ENCODE results near the gene AVPI1. TPM values are rescaled to one million over a fixed set of nuclear protein-coding genes. Genes with fewer than 3 reads are reported as not detected.

The AVPI1 gene
- polyA plus RNA-seq, 1 donor (not counting 4 experiments of a cell fraction or from before 2014, with no cell fraction given), result 48.8 TPM

DNA sequence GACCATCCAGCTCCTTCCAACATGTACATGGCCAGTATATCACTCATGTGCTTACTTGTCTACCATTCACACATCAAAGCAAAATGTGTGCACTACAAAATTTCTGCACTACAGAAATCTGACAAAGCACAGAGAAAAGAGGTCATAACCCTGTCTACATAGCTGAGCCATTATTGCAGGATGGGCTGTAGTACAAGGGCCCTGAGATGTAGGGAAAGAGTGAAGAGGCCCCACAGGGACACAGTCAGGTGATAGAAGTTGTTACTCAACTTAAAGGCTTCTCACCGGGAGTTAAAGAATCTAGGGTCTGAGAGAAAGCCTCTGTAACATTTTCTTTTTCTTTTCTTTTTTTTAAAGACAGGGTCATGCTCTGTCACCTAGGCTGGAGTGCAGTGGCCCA, 17.5 kb downstream of the AVPI1 start:
- H4K20me1 ChIP-seq (ENCODE audit: control insufficient read depth, extremely low read depth, insufficient read depth, low read length), result no peaks in the 10 kb centered on the region
- TF ChIP-seq, protein P1, sequence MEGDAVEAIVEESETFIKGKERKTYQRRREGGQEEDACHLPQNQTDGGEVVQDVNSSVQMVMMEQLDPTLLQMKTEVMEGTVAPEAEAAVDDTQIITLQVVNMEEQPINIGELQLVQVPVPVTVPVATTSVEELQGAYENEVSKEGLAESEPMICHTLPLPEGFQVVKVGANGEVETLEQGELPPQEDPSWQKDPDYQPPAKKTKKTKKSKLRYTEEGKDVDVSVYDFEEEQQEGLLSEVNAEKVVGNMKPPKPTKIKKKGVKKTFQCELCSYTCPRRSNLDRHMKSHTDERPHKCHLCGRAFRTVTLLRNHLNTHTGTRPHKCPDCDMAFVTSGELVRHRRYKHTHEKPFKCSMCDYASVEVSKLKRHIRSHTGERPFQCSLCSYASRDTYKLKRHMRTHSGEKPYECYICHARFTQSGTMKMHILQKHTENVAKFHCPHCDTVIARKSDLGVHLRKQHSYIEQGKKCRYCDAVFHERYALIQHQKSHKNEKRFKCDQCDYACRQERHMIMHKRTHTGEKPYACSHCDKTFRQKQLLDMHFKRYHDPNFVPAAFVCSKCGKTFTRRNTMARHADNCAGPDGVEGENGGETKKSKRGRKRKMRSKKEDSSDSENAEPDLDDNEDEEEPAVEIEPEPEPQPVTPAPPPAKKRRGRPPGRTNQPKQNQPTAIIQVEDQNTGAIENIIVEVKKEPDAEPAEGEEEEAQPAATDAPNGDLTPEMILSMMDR (optimal IDR thresholded peaks at IDR 0.05 in 1 of 3, IDR thresholded peaks at IDR 0.05 in 1 of 3, conservative IDR thresholded peaks at IDR 0.05 in 1 of 3; ENCODE audit: extremely low read depth in 1 of 3, insufficient read depth in 2 of 3, low read length in 3 of 3), result no peak
- no peak for TF ChIP-seq EZH2 (IDR thresholded peaks at IDR 0.05; ENCODE audit: low read length)
- H3K27ac ChIP-seq (ENCODE audit: control insufficient read depth, insufficient read depth, low read length), result no peak overlapping the region
- FAIRE-seq (no peak), DNase-seq (ENCODE audit: low read depth, low spot score) (no peak)
- H3K4me3 ChIP-seq (ENCODE audit: control insufficient read depth in 2 of 3, extremely low read depth in 1 of 3, insufficient read depth in 2 of 3, low read depth in 1 of 3, low read length in 3 of 3), result no peak overlapping the region
- H3K4me2 ChIP-seq (ENCODE audit: control insufficient read depth, extremely low read depth, insufficient read depth, low read depth, low read length), result no peak overlapping the region
- no peaks in the 10 kb centered on the region for H3K9me3 ChIP-seq (ENCODE audit: control insufficient read depth, low read depth, low read length)
- no peak overlapping the region for H3K9ac ChIP-seq (ENCODE audit: control insufficient read depth, extremely low read depth, insufficient read depth, low read length)
- no peaks in the 10 kb centered on the region for H3K9me1 ChIP-seq (ENCODE audit: control insufficient read depth, extremely low read depth, insufficient read depth, low read length)
- no peaks in the 10 kb centered on the region for H3K79me2 ChIP-seq (ENCODE audit: control insufficient read depth, insufficient read depth, low read length)
- H2AFZ ChIP-seq (ENCODE audit: control insufficient read depth, low read length), result no peak overlapping the region
- no peaks in the 10 kb centered on the region for H3K4me1 ChIP-seq (ENCODE audit: control insufficient read depth, extremely low read depth, insufficient read depth, low read length)
- dilution Hi-C loops (cut with MboI; ENCODE audit: extremely low pct_ligation_motif_present, low sequenced_read_pairs), result no loop called here
- H3K36me3 ChIP-seq (ENCODE audit: control insufficient read depth in 2 of 2, extremely low read depth in 1 of 2, insufficient read depth in 2 of 2, low read length in 2 of 2), result peaks cover 35 to 36% of the 10 kb centered on the region in 2 experiments
- H3K27me3 ChIP-seq (ENCODE audit: control insufficient read depth, extremely low read depth, insufficient read depth, low read length), result no peaks in the 10 kb centered on the region

DNA sequence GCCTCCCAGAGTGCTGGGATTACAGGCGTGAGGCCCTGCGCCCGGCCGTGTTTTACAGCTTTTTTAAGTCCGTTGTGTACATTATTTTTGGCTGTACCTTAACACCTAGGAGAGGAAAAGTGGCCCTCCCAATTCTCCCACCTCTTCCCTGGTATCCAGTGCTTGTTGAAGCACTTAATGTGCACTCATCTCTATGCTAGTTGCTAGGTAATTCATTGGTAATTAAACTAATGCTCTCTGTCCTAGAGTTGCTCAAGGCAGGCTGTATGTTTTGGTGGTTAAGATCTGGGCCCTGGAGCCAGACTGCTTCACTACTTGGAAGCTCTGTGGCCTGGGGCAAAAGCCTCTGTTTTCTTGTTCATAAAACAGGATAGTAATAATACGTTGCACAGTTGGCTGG, 19.6 kb downstream of the AVPI1 start:
- Histone ChIP-seq H3K9me1 (ENCODE audit: control insufficient read depth, extremely low read depth, insufficient read depth, low read length) (no peaks in the 10 kb centered on the region), H3K27ac (ENCODE audit: control insufficient read depth, insufficient read depth, low read length) (no peak overlapping the region), H3K4me1 (ENCODE audit: control insufficient read depth, extremely low read depth, insufficient read depth, low read length) (no peaks in the 10 kb centered on the region), H2AFZ (ENCODE audit: control insufficient read depth, low read length) (no peak overlapping the region), H4K20me1 (ENCODE audit: control insufficient read depth, extremely low read depth, insufficient read depth, low read length) (peaks cover under 1% of the 10 kb centered on the region), H3K4me2 (ENCODE audit: control insufficient read depth, extremely low read depth, insufficient read depth, low read depth, low read length) (no peak overlapping the region), H3K36me3 (ENCODE audit: control insufficient read depth in 2 of 2, extremely low read depth in 1 of 2, insufficient read depth in 2 of 2, low read length in 2 of 2) (peaks cover 40 to 41% of the 10 kb centered on the region in 2 experiments), H3K27me3 (ENCODE audit: control insufficient read depth, extremely low read depth, insufficient read depth, low read length) (no peaks in the 10 kb centered on the region), H3K4me3 (ENCODE audit: control insufficient read depth in 2 of 3, extremely low read depth in 1 of 3, insufficient read depth in 2 of 3, low read depth in 1 of 3, low read length in 3 of 3) (no peak overlapping the region), H3K9ac (ENCODE audit: control insufficient read depth, extremely low read depth, insufficient read depth, low read length) (no peak overlapping the region), H3K9me3 (ENCODE audit: control insufficient read depth, low read depth, low read length) (no peaks in the 10 kb centered on the region), H3K79me2 (ENCODE audit: control insufficient read depth, insufficient read depth, low read length) (no peaks in the 10 kb centered on the region)
- no peak for TF ChIP-seq EZH2 (IDR thresholded peaks at IDR 0.05; ENCODE audit: low read length)
- TF ChIP-seq, protein P1 (optimal IDR thresholded peaks at IDR 0.05 in 1 of 3, IDR thresholded peaks at IDR 0.05 in 1 of 3, conservative IDR thresholded peaks at IDR 0.05 in 1 of 3; ENCODE audit: extremely low read depth in 1 of 3, insufficient read depth in 2 of 3, low read length in 3 of 3), result no peak
- DNase-seq (ENCODE audit: low read depth, low spot score) (no peak), FAIRE-seq (no peak)
- dilution Hi-C loops (cut with MboI; ENCODE audit: extremely low pct_ligation_motif_present, low sequenced_read_pairs), result no loop called here
